Left renal pelvis (tissue), 4 donors: Measurements from ENCODE around the gene PPP2R5A. TPM values are rescaled to one million over a fixed set of nuclear protein-coding genes. Genes with fewer than 3 reads are reported as not detected.
"Not testable (repeated sequence)": the region's sequence is repeated elsewhere in the genome, so short reads cannot be mapped to it uniquely, and the experiment has no call there.

ENCODE experiments used
- DNase-seq, 4 donors: peaks; one replicate each; pipeline ENCODE4 v3.0.0-alpha.2; 2013; ENCODE audit warnings: low read depth in 4 of 4, low spot score in 3 of 4
- polyA plus RNA-seq, 4 donors: library from polyadenylated mRNA; unstranded; fragments of 120-200 nt; gene quantifications; one replicate each; pipeline ENCODE4 v1.2.1, GENCODE V29; 2013; ENCODE audit not compliant: insufficient read length in 4 of 4

The PPP2R5A gene
- polyA plus RNA-seq, 4 donors: 23.5 to 43.1 (median 35.2) TPM

DNA sequence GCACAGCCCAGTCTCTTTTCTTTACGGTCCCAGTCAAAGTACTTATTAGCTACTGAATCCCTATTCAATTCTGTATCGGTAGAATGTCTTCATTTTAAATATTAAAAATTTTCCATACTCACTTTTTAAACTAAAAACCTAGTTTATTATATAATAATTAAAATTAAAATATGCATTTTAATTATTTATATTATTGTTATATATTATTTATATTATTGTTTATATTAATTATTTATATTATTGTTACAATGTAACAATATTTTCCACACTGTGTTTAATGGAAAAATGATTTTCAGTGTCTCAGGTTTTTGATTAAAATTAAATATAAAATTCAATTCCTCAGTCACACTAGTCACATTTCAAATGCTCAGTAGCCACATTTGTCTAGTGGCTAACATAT is 18.2 kb upstream of the PPP2R5A start:
- no peak for DNase-seq

DNA sequence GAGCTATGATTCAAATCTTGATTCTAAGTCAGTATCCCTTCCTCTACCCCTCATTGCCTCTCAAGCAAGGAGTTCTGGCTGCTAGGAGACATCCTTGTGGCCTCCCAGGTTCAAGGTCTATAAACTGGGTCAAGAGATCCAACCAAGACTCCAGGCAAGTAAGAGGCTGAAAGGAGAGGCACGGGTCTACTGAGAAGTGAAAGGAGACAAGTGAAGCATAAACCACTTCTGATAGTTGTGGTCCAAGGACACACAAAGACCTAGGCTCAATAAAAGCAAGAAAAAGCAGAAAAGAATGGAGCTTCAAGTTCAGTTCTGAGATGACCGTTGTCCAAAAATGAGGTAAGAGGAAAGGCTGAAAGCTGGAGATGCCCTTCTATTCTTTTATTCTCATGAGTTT is 17.8 kb upstream of the PPP2R5A start:
- DNase-seq: no peak

DNA sequence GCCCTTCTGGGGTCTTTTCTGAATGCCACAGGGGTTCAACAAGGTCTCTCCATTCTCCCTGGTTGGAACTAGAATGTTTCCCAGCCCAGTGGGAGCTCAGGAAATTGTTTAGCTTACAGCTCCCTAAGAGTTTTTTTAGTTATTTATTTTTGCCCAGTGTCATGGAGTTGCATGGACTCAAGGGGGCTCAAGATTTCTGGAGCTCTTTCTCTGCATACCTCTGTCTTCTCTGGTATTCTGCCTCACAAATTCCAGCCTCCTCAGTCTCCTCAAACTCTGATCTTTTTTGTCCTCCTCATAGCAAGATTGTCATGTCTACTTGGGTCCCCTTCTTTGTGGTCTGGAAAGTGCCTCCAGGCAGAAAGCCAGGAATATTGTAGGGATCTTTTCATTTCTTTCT is 15.9 kb upstream of the PPP2R5A start:
- DNase-seq: no peak

- no peak for DNase-seq
These were observed 14.6 kb upstream of the PPP2R5A start for GRCh38 chr1:212270564-212270963.

DNA sequence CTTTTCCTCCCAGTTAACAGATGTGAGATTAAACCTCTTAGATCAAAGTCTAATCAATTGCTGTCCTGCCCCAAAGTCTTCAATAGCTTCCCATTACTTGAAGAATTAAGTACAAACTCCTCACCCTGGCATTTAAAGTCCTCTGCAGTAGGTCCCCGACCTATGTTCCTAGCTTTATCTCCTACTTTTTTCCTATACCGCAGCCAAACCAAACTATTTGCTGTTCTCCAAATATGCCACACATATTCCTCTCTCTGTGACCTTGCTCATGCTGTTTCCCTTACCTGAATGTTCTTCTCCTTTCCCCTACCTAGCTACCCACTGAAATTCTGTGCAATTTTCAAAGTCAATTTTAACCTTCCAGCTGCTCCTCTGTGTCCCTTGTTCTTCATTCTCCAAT is 14.0 kb upstream of the PPP2R5A start:
- no peak for DNase-seq

GRCh38 chr1:212271823-212272485 is 13.3 kb upstream of the PPP2R5A start:
- DNase-seq: no peak

GRCh38 chr1:212281590-212281989 is 3.6 kb upstream of the PPP2R5A start:
- DNase-seq: no peak

GRCh38 chr1:212283741-212284140 is 1.5 kb upstream of the PPP2R5A start:
- DNase-seq: no peak

GRCh38 chr1:212284332-212284743 is 872 bp upstream of the PPP2R5A start:
- peak in 1 of 4 donors; percentile 12 for DNase-seq

DNA sequence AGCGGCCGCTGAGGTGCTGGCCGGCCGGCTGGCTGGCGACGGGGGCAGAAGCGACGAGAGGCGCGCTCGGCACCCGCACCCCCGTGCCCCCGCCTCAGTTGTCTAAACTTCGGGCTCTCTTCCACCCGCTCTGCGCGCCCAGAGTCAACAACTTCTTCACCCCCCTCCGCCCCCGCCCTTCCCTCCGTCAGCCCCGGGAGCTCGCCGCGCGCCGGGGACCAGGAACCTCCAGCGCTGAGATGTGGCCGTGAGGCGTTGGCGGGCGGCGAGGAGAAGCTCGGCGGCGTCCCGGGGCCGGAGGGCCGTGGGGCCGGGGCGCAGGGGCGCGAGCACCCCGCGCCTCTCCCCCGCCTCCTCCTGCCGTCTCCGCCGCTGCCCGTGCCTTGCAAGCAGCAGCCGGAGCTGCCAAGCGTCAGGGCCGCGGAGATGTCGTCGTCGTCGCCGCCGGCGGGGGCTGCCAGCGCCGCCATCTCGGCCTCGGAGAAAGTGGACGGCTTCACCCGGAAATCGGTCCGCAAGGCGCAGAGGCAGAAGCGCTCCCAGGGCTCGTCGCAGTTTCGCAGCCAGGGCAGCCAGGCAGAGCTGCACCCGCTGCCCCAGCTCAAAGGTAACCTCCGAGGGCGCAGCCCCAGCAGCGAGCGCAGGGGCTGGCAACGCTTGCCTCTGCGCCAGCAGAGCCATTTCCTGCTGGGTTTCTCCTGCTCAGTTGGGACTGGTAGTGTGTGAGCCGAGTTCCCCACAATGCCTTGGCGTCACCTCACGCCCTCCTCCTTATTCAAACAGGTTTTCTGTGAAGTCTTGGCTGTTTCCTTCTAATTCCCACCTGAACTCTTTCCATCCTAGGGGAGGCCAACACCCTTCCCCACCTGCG is 710 bp downstream of the PPP2R5A start:
- peak; percentile 22 to 50 (median 36) for DNase-seq

GRCh38 chr1:212286556-212287131 is 1.4 kb downstream of the PPP2R5A start:
- peak in 2 of 4 donors; percentile 14 to 43 for DNase-seq

DNA sequence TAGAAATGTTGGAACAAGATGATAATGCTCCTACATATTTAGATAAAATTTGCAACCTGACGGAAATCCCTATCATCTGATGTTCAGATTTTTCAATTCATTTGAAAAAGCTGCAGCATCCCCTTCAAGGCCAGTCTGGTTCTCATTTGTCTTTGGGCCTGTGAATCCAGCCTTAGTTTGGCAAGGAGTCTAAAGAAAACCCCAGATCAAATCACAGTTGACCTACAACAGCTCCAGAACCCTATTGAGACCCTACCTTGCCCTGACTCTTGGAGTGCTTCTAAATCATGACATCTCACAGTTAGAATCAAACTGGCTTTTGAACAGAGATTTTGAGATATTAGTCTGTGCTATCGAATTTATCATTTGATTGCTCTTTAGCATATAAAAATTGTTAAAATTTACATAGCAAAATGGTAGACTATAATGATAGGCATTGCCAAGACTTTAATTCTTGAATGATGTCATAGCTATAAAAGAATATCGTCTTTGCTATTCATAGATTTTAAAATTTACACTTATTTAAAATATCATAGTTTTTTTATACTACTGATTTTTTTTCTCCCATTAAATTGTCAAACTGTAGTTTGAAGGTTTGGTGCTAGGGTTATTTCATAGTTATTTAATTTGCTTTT is 2.2 kb downstream of the PPP2R5A start:
- no peak for DNase-seq

- not testable (repeated sequence) for DNase-seq
These were observed 2.8 kb downstream of the PPP2R5A start for GRCh38 chr1:212287995-212288394.

GRCh38 chr1:212288615-212289014 is 3.4 kb downstream of the PPP2R5A start:
- DNase-seq: no peak

DNA sequence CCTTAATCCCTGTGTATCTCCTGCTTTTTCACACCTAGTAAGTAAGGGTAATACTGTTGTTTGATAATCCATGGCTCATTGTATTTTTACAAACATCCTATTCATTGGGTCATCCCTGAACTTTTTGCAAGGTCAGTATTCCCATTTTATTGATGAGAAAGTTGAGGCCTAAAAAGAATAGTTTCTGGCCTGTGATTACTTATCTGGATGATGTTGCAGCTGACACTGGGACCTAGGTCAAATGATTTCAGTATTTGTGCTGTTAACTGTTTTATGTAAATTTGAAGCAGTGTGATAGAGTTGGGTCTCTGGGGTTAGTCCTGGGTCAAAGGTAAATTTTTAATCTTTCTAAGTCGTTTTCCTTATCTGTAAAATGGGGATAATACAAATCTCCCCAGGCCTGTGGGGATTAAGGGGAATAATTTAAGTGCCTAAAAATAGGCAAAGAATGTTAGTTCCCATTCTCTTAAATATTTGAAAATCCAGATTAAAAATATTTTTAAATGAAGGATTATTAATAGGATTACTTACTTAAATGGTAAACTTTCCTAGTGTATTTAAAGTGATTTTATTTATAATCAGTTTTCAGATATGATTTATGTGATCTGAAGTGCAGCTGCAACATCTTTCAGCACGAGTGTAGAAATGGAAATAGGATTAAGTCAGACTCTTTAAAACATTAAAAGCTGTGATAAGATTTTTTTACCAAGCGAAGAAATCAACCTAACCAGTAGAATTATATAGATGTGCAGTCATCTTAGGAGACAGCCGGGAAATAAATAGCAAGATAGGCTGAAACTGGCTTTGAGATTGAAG is 4.3 kb downstream of the PPP2R5A start:
- no peak for DNase-seq

DNA sequence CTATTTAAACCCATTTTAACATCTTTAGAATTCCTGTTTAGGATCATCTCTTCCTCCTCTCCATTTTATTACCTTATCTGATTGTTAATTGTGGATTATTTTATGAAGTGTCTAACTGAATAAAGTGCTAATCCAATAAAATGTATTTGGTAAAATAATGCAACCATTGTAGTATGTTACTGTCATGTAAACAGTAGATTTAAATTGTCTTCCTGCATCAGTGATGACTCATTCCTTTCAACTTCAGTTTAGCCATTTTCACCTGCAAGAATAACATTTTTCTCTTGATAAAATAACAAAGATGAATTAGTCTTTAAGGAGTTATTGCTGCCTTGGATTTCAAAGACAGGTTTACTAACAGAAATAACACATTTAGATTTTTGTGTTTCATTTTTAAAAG is 5.4 kb downstream of the PPP2R5A start:
- no peak for DNase-seq

GRCh38 chr1:212291505-212292134 is 6.4 kb downstream of the PPP2R5A start:
- peak in 3 of 4 donors; percentile 31 to 35 (median 32) for DNase-seq

- DNase-seq: no peak
These were observed 7.3 kb downstream of the PPP2R5A start for GRCh38 chr1:212292250-212293105.

GRCh38 chr1:212293579-212293978 is 8.4 kb downstream of the PPP2R5A start:
- DNase-seq: no peak
